Measurements from ENCODE around the gene GCNT2.

GCNT2 gene

GRCh38 chr6:10556992-10557391 lies 35.8 kb downstream of the GCNT2 start:
- Histone ChIP-seq H3K27me3 (ENCODE audit: control insufficient read depth in 1 of 2, insufficient read depth in 2 of 2, low read length in 2 of 2) (no peaks in the 10 kb centered on the region), H3K27ac (ENCODE audit: low read depth, low read length) (no peak overlapping the region), H3K36me3 (ENCODE audit: control insufficient read depth in 1 of 2, insufficient read depth in 2 of 2, low read length in 2 of 2) (peaks cover 0 to 3% of the 10 kb centered on the region in 2 donors), H3K4me1 (ENCODE audit: control insufficient read depth in 1 of 2, insufficient read depth in 2 of 2, low read length in 2 of 2) (peaks cover 38 to 53% of the 10 kb centered on the region in 2 donors), H3K9ac (ENCODE audit: low read depth in 1 of 2, low read length in 2 of 2) (no peak overlapping the region), H3K9me3 (ENCODE audit: control insufficient read depth in 1 of 2, low read length in 2 of 2) (no peaks in the 10 kb centered on the region), H3K4me3 (ENCODE audit: low read depth in 1 of 2, low read length in 2 of 2) (peak overlapping the region; percentile 33 to 64)

- Histone ChIP-seq H3K27ac (ENCODE audit: low read depth, low read length) (no peak overlapping the region), H3K36me3 (ENCODE audit: control insufficient read depth in 1 of 2, insufficient read depth in 2 of 2, low read length in 2 of 2) (peaks cover 0 to 3% of the 10 kb centered on the region in 2 donors), H3K9me3 (ENCODE audit: control insufficient read depth in 1 of 2, low read length in 2 of 2) (no peaks in the 10 kb centered on the region), H3K9ac (ENCODE audit: low read depth in 1 of 2, low read length in 2 of 2) (peak overlapping the region; percentile 10 to 20), H3K27me3 (ENCODE audit: control insufficient read depth in 1 of 2, insufficient read depth in 2 of 2, low read length in 2 of 2) (no peaks in the 10 kb centered on the region), H3K4me1 (ENCODE audit: control insufficient read depth in 1 of 2, insufficient read depth in 2 of 2, low read length in 2 of 2) (peaks cover 38 to 51% of the 10 kb centered on the region in 2 donors), H3K4me3 (ENCODE audit: low read depth in 1 of 2, low read length in 2 of 2) (peak overlapping the region; percentile 26 to 33)
These were observed 36.8 kb downstream of the GCNT2 start for GRCh38 chr6:10557913-10558312.

GRCh38 chr6:10558565-10558964 lies 37.4 kb downstream of the GCNT2 start:
- H3K27ac ChIP-seq (ENCODE audit: low read depth, low read length), result no peak overlapping the region
- H3K9me3 ChIP-seq (ENCODE audit: control insufficient read depth in 1 of 2, low read length in 2 of 2), result no peaks in the 10 kb centered on the region
- peaks cover 0 to 3% of the 10 kb centered on the region in 2 donors for H3K36me3 ChIP-seq (ENCODE audit: control insufficient read depth in 1 of 2, insufficient read depth in 2 of 2, low read length in 2 of 2)
- H3K9ac ChIP-seq (ENCODE audit: low read depth in 1 of 2, low read length in 2 of 2), result peak overlapping the region in 1 of 2 donors; percentile 10
- peaks cover 38 to 47% of the 10 kb centered on the region in 2 donors for H3K4me1 ChIP-seq (ENCODE audit: control insufficient read depth in 1 of 2, insufficient read depth in 2 of 2, low read length in 2 of 2)
- H3K4me3 ChIP-seq (ENCODE audit: low read depth in 1 of 2, low read length in 2 of 2), result peak overlapping the region; percentile 14 to 26
- no peaks in the 10 kb centered on the region for H3K27me3 ChIP-seq (ENCODE audit: control insufficient read depth in 1 of 2, insufficient read depth in 2 of 2, low read length in 2 of 2)

GRCh38 chr6:10559522-10560152 lies 38.5 kb downstream of the GCNT2 start:
- H3K27ac ChIP-seq (ENCODE audit: low read depth, low read length), result no peak overlapping the region
- no peaks in the 10 kb centered on the region for H3K27me3 ChIP-seq (ENCODE audit: control insufficient read depth in 1 of 2, insufficient read depth in 2 of 2, low read length in 2 of 2)
- peaks cover 0 to 3% of the 10 kb centered on the region in 2 donors for H3K36me3 ChIP-seq (ENCODE audit: control insufficient read depth in 1 of 2, insufficient read depth in 2 of 2, low read length in 2 of 2)
- H3K4me1 ChIP-seq (ENCODE audit: control insufficient read depth in 1 of 2, insufficient read depth in 2 of 2, low read length in 2 of 2), result peaks cover 38 to 50% of the 10 kb centered on the region in 2 donors
- no peaks in the 10 kb centered on the region for H3K9me3 ChIP-seq (ENCODE audit: control insufficient read depth in 1 of 2, low read length in 2 of 2)
- peak overlapping the region in 1 of 2 donors; percentile 1 for H3K4me3 ChIP-seq (ENCODE audit: low read depth in 1 of 2, low read length in 2 of 2)
- H3K9ac ChIP-seq (ENCODE audit: low read depth in 1 of 2, low read length in 2 of 2), result no peak overlapping the region

- peaks cover 0 to 3% of the 10 kb centered on the region in 2 donors for H3K36me3 ChIP-seq (ENCODE audit: control insufficient read depth in 1 of 2, insufficient read depth in 2 of 2, low read length in 2 of 2)
These were observed 40.6 kb downstream of the GCNT2 start for GRCh38 chr6:10561611-10562199.

GRCh38 chr6:10564975-10565673 lies 44.0 kb downstream of the GCNT2 start:
- H3K36me3 ChIP-seq (ENCODE audit: control insufficient read depth in 1 of 2, insufficient read depth in 2 of 2, low read length in 2 of 2), result peaks cover 0 to 3% of the 10 kb centered on the region in 2 donors
- no peak overlapping the region for H3K27ac ChIP-seq (ENCODE audit: low read depth, low read length)
- no peaks in the 10 kb centered on the region for H3K9me3 ChIP-seq (ENCODE audit: control insufficient read depth in 1 of 2, low read length in 2 of 2)
- no peaks in the 10 kb centered on the region for H3K27me3 ChIP-seq (ENCODE audit: control insufficient read depth in 1 of 2, insufficient read depth in 2 of 2, low read length in 2 of 2)
- no peak overlapping the region for H3K4me3 ChIP-seq (ENCODE audit: low read depth in 1 of 2, low read length in 2 of 2)
- H3K4me1 ChIP-seq (ENCODE audit: control insufficient read depth in 1 of 2, insufficient read depth in 2 of 2, low read length in 2 of 2), result peaks cover 45 to 46% of the 10 kb centered on the region in 2 donors
- peak overlapping the region; percentile 19 to 34 for H3K9ac ChIP-seq (ENCODE audit: low read depth in 1 of 2, low read length in 2 of 2)

More at GRCh38 chr6:10561611-10562199, 40.6 kb downstream of the GCNT2 start:
- peak overlapping the region; percentile 17 for H3K27ac ChIP-seq (ENCODE audit: low read depth, low read length)
- no peak overlapping the region for H3K4me3 ChIP-seq (ENCODE audit: low read depth in 1 of 2, low read length in 2 of 2)
- peaks cover 36 to 52% of the 10 kb centered on the region in 2 donors for H3K4me1 ChIP-seq (ENCODE audit: control insufficient read depth in 1 of 2, insufficient read depth in 2 of 2, low read length in 2 of 2)
- H3K9me3 ChIP-seq (ENCODE audit: control insufficient read depth in 1 of 2, low read length in 2 of 2), result no peaks in the 10 kb centered on the region
- no peaks in the 10 kb centered on the region for H3K27me3 ChIP-seq (ENCODE audit: control insufficient read depth in 1 of 2, insufficient read depth in 2 of 2, low read length in 2 of 2)
- no peak overlapping the region for H3K9ac ChIP-seq (ENCODE audit: low read depth in 1 of 2, low read length in 2 of 2)

GRCh38 chr6:10565913-10566312 lies 44.8 kb downstream of the GCNT2 start:
- Histone ChIP-seq H3K4me1 (ENCODE audit: control insufficient read depth in 1 of 2, insufficient read depth in 2 of 2, low read length in 2 of 2) (peaks cover 45 to 46% of the 10 kb centered on the region in 2 donors), H3K9ac (ENCODE audit: low read depth in 1 of 2, low read length in 2 of 2) (no peak overlapping the region), H3K27me3 (ENCODE audit: control insufficient read depth in 1 of 2, insufficient read depth in 2 of 2, low read length in 2 of 2) (no peaks in the 10 kb centered on the region), H3K36me3 (ENCODE audit: control insufficient read depth in 1 of 2, insufficient read depth in 2 of 2, low read length in 2 of 2) (peaks cover 0 to 3% of the 10 kb centered on the region in 2 donors), H3K9me3 (ENCODE audit: control insufficient read depth in 1 of 2, low read length in 2 of 2) (no peaks in the 10 kb centered on the region), H3K4me3 (ENCODE audit: low read depth in 1 of 2, low read length in 2 of 2) (peak overlapping the region in 1 of 2 donors; percentile 23), H3K27ac (ENCODE audit: low read depth, low read length) (no peak overlapping the region)

GRCh38 chr6:10567256-10568026 lies 46.3 kb downstream of the GCNT2 start:
- peaks cover 43 to 45% of the 10 kb centered on the region in 2 donors for H3K4me1 ChIP-seq (ENCODE audit: control insufficient read depth in 1 of 2, insufficient read depth in 2 of 2, low read length in 2 of 2)
- H3K9ac ChIP-seq (ENCODE audit: low read depth in 1 of 2, low read length in 2 of 2), result no peak overlapping the region
- no peak overlapping the region for H3K27ac ChIP-seq (ENCODE audit: low read depth, low read length)
- H3K9me3 ChIP-seq (ENCODE audit: control insufficient read depth in 1 of 2, low read length in 2 of 2), result no peaks in the 10 kb centered on the region
- H3K36me3 ChIP-seq (ENCODE audit: control insufficient read depth in 1 of 2, insufficient read depth in 2 of 2, low read length in 2 of 2), result no peaks in the 10 kb centered on the region
- H3K27me3 ChIP-seq (ENCODE audit: control insufficient read depth in 1 of 2, insufficient read depth in 2 of 2, low read length in 2 of 2), result no peaks in the 10 kb centered on the region
- H3K4me3 ChIP-seq (ENCODE audit: low read depth in 1 of 2, low read length in 2 of 2), result peak overlapping the region; percentile 12 to 20

- Histone ChIP-seq H3K4me3 (ENCODE audit: low read depth in 1 of 2, low read length in 2 of 2) (no peak overlapping the region), H3K9ac (ENCODE audit: low read depth in 1 of 2, low read length in 2 of 2) (no peak overlapping the region), H3K9me3 (ENCODE audit: control insufficient read depth in 1 of 2, low read length in 2 of 2) (no peaks in the 10 kb centered on the region), H3K4me1 (ENCODE audit: control insufficient read depth in 1 of 2, insufficient read depth in 2 of 2, low read length in 2 of 2) (peaks cover 42 to 50% of the 10 kb centered on the region in 2 donors), H3K36me3 (ENCODE audit: control insufficient read depth in 1 of 2, insufficient read depth in 2 of 2, low read length in 2 of 2) (no peaks in the 10 kb centered on the region), H3K27me3 (ENCODE audit: control insufficient read depth in 1 of 2, insufficient read depth in 2 of 2, low read length in 2 of 2) (no peaks in the 10 kb centered on the region), H3K27ac (ENCODE audit: low read depth, low read length) (no peak overlapping the region)
These were observed 48.4 kb downstream of the GCNT2 start for GRCh38 chr6:10569392-10570127.
